Stimulated activated CD8-positive, alpha-beta memory T cell treated with anti-CD3 and anti-CD28 coated beads, Interleukin-4, amount 100 ng/mL, for 48 hours (primary cell): ENCODE measurements around the gene RGS10.
"Not testable (repeated sequence)": the region's sequence is repeated elsewhere in the genome, so short reads cannot be mapped to it uniquely, and the experiment has no call there.

Experiments used
- DNase-seq: peaks from one replicate; pipeline ENCODE4 v3.0.0-alpha.2; 2020

The RGS10 gene

DNA sequence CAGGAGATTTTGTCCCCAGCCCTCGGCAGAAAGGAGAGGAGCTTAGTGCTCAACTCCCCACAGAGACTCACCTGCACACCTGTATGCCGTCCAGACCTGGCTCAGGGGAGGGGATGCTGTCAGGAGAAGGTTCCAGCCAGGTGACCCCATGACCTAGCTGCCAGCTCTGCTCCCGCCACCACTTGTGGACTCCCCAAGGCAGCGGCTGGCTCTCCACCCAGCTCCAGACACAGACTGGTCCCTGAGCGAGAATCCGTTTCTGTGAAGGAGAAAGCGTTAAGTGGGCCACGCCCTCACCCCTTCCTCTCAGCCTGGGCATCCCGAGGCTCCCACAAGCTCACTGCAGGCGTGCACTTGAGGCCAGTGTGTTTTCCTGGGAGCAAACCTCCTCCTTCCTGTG lies 76.4 kb downstream of the RGS10 start:
- no peak for DNase-seq

DNA sequence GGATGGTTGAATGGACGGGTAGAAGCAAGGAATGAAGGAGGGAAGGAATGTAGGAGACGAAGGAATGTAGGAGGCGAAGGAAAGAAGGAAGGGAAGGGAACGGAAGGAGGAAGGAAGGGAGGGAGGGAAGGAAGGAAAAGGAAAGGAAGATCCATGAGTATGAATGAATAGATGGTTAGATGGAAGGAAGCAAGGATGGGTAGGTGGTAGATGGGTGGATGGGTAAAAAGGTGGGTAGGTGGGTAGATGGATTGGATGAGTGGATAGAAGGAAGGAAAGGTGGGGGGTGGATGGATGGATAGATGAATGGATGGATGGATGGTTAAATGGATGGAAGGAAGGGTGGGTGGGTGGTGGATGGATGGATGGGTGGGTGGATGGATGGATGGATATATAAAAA lies 77.4 kb downstream of the RGS10 start:
- no peak for DNase-seq

DNA sequence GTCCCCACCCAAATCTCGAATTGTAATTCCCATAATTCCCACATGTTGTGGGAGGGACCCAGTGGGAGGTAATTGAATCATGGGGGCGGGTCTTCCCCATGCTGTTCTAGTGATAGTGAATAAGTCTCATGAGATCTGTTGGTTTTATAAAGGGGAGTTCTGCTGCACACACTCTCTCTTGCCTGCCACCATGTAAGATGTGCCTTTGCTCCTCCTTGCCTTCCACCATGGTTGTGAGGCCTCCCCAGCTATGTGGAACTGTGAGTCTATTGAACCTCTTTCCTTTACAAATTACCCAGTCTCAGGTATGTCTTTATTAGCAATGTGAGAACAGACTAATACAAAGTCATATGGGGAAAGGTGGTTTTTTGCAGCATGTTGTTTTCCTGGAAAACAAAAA lies 79.3 kb downstream of the RGS10 start:
- not testable (repeated sequence) for DNase-seq

DNA sequence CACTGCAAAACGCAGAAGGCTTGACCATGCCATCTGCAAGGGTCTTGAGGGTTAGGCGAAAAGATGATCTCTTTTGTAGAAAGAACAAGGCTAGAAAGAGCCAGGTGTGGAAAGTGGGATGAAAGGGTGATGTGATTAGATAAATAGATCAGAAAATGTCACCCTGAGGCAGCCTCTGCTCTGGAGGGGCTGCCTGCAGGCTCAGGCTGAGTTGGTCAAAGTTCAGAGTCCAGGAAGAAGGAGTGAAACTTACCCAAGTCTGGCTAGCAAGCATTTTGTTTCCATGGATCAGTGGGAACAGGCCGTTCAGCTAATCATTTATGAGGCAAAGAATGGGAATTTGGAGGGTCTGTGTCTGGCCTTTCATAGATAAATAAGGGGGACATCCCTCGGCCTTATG lies 79.7 kb downstream of the RGS10 start:
- DNase-seq: no peak

DNA sequence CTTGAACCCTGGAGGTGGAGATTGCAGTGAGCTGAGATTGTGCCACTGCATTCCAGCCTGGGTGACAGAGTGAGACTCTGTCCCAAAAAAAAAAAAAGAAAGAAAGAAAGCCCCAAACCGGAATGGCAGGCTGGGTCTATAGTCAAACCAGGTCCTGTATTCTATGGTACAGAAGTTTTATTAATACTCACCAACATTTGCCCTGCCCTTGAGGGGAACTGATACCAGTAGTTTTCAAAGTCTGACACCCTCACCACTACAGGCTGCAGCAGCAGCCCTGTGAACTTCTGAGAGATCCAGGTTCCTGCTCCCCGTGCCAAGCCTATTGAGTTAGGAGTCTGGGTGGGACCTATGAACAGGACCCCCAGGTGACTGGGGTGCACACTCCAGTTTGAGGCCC lies 80.6 kb downstream of the RGS10 start:
- DNase-seq: no peak

DNA sequence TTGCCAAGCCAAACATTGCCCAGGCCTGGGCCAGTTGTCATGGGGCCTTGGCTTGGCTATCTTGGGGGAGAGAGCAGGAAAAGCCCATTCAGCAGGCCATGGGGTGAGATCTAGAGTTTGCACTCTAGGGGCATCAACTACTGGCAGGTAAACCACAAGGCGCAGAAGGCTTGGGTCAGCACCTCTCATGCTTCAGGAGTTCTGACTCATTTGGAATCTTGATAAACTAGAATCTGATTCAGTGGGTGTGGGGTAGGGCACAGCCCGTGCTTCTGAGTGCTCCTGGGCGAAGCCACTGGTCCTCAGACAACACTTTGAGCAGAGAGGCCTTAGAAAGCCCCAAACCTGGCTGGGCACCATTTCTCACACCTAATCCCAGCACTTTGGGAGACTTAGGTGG lies 81.1 kb downstream of the RGS10 start:
- DNase-seq: no peak

DNA sequence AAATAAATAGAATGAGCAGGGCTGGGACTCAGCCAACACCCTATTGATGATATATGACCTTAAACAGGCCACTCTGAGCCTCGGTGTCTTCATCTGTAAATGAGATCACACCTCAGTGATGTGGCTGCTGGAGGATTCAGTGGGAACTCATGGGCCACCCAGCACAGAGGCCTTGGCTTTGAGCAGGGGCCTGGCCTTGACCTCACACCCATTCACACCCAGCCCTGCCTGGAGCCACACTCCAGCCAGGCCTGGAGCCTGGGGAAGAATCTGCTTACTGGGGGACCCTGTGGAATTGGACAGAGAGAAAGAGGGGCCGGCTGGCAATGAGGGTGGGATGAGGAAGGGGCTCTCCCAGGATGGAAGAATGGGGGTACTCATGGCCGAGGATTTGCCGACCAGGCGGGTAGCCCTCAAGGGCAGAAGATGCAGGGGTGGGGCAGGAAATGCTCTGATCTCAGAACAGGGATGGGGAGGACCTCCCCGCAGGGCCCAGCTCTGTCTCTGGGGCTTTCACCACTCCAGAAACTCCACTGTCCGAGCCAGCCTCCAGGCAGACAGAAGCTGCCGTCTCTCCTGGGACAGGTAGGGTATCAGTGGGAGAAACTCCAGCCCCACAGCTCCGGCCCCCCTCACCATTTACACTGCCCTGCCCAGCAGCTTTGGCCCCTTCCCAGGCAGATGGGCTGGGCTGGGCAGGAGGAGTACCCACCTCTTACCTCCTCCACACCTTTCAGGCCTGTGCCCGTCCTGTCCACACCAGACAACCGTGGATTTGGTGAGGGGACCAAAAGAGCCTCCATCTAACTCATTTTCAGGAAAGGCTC lies 81.9 kb downstream of the RGS10 start:
- DNase-seq: no peak

DNA sequence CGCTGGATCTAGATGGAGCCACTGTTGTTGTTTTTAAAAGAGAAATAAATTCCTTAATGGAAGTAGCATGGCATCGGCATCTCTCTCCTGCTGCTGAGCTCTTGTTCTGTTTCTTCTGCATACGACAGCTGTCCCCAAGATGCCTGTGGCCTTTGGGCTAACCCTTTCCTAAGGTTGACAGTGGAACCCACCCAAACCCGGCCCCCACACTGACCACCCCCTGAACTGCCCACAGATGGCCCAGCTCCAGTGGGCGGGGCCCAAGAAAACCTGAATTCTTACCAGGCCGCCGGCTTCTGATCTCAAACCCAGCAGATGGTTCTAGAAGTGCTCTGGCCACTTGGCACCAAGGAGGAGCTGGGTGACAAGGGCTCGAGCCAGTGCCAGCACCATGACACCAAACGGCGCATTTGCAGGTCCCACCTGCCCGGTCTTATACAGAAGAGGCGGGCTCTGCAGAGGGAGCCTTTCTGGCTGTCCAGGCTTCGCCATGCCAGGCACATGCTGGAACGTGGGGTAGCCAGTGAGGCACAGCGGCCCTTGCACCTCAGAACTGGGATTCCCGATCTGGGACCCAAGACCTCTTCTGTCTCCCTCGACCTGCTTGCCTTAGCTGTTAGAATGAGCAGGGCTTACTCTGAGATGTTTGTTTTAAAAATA lies 82.7 kb downstream of the RGS10 start:
- no peak for DNase-seq

DNA sequence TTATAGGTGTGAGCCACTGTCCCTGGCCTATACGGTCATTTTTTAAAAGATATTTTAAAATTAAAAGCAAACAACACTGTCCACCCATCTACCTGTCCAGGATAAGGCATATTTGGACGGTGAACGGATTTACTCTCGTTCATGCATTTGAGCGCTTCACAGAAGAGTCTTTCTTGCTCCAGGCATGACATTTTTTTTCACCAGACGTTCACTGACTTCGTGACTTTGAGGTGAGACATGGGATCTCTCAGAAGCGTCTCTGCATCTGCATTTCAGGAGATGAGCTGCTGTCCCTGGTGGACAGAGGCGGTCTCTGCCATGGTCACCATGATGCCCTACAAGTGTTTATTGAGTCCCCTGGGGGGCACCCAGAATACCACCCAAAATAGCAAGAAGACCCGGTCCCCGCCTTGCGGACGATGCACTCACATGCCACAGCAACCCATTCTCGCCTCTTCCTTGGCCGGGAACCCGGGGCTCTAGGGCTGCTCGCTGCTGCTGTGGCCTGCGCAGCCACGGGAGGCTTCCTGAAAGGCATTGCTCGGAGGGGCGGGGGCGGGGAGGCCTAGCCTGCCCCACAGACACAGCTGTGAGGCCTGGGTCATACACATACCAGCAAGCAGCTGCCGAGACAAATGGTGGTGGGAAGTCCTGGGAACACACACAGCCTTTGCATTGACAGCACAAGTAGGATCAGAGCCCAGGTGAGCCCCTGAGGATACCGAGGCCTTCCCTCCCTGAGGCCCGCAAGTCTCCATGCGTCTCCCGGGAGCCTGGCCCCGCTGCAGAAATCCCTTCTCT lies 84.4 kb downstream of the RGS10 start:
- no peak for DNase-seq

DNA sequence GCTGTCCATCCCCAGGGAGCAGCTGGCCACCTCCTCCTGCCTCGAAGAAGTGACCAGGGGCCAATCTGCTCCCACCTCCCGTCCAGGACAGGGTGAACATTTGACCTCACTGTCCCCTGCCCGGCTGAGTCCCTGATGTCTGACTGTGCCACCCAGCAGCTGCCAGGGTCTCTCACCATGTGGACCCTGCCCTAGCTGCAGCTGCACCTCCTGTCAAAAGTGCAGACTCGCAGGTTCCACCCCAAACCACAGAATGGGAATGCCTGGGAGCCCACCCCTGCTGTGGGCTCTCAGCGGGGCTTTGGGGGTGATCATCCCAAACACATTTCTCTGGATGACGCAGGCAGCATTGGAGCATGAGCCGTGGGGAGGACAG lies 86.1 kb downstream of the RGS10 start:
- no peak for DNase-seq

DNA sequence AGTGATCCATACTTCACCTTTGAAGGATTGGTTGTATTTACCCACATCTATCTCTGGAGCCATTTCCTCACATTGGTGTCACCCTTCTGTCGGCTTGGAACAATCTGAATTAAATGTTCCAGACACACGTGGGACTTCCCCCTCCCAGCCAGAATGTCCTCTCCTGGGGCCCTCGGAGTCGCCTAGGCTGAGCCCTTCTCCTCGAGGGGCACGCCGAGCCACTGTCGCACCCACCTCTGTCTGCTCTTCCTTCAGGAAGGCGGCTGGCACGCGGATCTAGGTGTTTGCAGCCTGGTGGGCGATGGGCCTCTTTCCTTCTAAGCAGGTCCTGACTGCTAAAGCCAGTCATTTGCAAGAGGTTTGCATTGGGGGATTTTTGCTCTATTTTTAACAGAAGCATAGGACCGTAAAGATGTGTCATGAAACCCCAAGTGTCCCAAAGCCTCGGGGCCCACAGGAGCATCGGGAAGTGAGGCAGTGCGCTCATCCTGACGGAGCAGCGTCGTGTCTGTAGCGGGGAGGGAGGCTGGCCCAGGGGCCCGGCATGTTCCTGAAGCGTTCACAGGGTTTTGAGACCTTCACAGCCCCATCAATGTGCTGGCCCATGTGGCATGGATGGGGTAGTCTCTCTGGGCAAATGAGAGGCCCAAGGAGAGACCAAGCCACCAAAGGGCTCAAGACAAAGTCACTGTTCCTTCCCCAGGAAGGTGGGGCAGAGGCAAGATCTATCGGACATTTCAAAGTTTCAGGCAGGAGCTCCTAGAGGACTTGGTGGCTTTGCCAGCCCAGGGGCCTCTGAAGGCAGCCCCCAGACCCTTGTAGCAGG lies 86.7 kb downstream of the RGS10 start:
- DNase-seq: no peak

DNA sequence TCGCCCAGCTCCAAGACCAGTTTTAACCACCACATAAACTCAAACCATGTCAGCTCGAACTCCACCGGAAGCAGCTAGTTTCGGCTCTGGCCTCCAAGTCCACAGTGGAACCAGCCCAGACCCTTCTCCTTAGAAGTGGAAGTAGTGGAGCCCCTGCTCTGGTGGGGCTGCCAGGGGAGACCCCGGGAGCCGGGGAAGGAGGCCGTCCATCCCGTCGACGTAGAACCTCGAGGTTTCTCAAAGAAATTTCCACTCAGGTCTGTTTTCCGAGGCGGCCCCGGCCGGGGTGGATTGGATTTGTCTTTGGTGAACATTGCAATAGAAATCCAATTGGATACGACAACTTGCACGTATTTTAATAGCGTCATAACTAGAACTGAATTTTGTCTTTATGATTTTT lies 87.5 kb downstream of the RGS10 start:
- no peak for DNase-seq

DNA sequence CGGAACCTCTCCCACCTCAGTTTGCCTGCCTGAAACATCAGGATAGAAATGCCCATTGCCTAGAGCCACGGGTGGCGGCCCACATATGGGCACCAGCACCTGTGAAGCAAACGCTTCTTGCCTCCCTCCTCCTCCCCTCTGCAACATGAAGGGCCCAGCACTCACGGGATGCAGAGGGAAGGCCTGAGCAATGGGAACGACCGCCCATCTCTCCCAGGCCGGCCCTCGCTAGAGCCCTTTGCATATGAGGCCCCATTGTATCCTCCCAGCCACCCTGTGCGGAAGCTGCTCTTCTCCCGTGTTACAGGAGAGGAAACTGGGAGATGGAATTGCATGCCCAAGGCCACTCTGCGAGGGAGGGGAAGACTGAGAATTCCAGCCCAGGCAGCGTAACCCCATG lies 88.2 kb downstream of the RGS10 start:
- DNase-seq: no peak

DNA sequence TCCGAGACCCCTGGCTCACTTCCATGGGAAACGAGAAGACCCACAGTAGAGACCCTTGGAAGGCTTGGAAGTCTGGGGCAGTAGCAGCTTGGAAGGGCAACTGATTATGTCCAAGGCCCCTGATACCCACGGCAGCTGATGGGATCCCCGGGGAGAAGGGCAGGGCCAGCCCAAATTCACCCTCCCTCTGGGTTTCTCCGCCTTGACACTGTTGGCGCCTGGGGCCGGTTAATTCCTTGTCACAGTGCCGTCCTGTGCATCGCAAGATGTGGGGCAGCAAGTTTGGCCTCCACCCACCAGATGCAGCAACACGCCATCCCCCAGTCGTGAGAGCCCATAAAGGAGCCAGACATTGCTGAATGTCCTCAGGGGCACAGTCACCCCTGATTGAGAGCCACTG lies 89.2 kb downstream of the RGS10 start:
- no peak for DNase-seq

DNA sequence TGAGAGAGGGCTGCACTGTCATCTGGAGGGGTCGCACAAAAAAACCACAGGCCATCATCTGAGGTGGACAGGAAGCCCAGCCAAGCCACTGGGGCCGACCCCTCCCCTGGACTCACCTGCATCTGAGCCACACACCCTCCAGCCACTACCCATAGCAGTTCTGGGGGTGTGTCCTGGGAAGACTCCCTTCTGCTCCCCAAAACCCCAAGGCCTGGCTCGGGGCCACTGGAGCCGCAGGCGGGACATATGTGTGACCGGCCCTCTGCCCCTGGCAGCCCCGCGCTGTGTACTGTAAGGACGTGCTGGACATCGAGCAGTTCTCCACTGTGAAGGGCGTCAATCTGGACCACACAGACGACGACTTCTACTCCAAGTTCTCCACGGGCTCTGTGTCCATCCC lies 90.1 kb downstream of the RGS10 start:
- no peak for DNase-seq

DNA sequence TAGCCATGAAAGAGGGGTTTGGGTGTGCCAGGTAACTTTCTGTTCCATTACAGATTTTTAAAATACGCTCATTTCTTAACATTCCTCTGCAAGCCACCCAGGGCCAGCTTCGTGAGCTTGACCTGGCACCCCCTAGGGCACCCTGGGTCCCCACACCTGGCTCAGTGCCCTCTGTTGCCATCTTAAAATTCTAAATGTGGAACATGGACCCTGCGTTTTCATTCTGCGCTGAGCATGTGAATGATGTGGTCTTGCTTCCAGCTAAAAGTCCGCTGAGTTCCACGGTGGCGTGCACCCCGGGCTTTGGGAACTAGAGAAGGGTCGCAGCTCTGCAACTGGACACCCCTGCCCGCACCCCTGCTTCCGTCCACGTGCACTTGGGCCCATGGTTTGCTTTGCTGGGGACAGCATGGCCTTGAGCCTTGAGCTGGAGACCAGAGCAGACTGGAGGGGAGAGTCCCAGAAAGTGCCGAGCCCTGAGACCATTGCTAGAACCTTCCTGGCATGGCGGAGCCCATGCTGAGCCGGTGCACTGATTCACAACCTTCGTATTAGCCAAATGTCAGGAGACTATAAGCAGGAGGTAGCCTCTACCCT lies 91.1 kb downstream of the RGS10 start:
- no peak for DNase-seq

DNA sequence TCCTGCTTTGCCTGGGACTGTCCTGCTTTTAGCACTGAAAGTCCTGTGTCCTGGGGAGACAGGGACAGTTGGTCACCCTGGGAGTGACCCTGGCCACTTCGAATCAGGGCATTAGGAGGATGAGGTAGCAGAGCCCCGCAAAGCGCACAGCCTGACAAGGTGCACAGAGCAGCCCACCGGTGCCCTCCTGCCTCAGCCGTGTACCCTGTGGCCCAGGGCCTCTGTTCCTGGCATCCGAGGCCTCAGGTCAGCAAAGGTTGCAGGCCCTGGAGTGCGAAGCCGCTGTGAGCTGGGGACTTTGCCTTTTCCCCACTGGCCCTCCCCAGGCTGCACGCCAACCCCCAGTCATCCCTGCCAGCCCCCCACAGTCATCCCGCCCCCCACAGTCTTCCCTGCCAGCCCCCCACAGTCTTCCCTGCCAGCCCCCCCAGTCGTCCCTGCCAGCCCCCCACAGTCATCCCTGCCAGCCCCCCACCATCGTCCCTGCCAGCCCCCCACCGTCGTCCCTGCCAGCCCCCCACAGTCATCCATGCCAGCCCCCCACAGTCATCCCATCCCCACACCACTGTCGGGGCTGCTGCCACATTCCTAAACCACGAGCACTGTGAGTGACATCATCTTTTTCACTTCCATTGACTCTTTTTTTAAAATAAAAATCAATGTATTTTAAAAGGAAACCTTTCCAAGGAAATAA lies 91.8 kb downstream of the RGS10 start:
- DNase-seq: no peak
